HepG2 (cell line): ENCODE measurements around the gene TUT1. TPM values are rescaled to one million over a fixed set of nuclear protein-coding genes. Genes with fewer than 3 reads are reported as not detected.

Experiments used
- AHDC1 ChIP-seq: sonication (generic); formaldehyde crosslinking; IDR thresholded peaks from 2 replicates; pipeline ENCODE4 v1.5.1; 2020; ENCODE audit warnings: mild to moderate bottlenecking, missing genetic modification reagents, borderline replicate concordance
- ETV6 ChIP-seq: sonication (generic); formaldehyde crosslinking; conservative IDR thresholded peaks from 2 replicates; pipeline ENCODE4 v1.4.0; 2020; ENCODE audit warnings: missing genetic modification reagents
- JUN ChIP-seq: sonication (generic); formaldehyde crosslinking; IDR thresholded peaks from 2 replicates; pipeline ENCODE4 v1.4.0; 2020; ENCODE audit warnings: mild to moderate bottlenecking, missing genetic modification reagents
- NFE2 ChIP-seq: sonication (generic); formaldehyde crosslinking; IDR thresholded peaks from 2 replicates; pipeline ENCODE4 v1.4.0; 2020; ENCODE audit warnings: missing genetic modification reagents
- NFKB2 ChIP-seq: sonication (generic); formaldehyde crosslinking; IDR thresholded peaks from 2 replicates; pipeline ENCODE4 v1.4.0; 2020; ENCODE audit warnings: missing genetic modification reagents, borderline replicate concordance
- SMAD3 ChIP-seq: sonication (generic); formaldehyde crosslinking; IDR thresholded peaks from 2 replicates; pipeline ENCODE4 v1.4.0; 2020; ENCODE audit warnings: missing genetic modification reagents
- THAP9 ChIP-seq: sonication (generic); formaldehyde crosslinking; IDR thresholded peaks from 2 replicates; pipeline ENCODE4; 2020; ENCODE audit warnings: missing genetic modification reagents, mild to moderate bottlenecking, borderline replicate concordance
- ZBTB46 ChIP-seq: sonication (generic); formaldehyde crosslinking; IDR thresholded peaks from 2 replicates; pipeline ENCODE4 v1.4.0; 2020; ENCODE audit warnings: mild to moderate bottlenecking, missing genetic modification reagents, borderline replicate concordance
- ZBTB7A ChIP-seq: sonication (generic); formaldehyde crosslinking; IDR thresholded peaks from 2 replicates; pipeline ENCODE4 v1.8.0; 2022; ENCODE audit warnings: mild to moderate bottlenecking, missing genetic modification reagents
- ZNF609 ChIP-seq: sonication (generic); formaldehyde crosslinking; IDR thresholded peaks from 2 replicates; pipeline ENCODE4 v1.4.0; 2020; ENCODE audit warnings: mild to moderate bottlenecking, missing genetic modification reagents, borderline replicate concordance
- ZNF850 ChIP-seq: sonication (generic); formaldehyde crosslinking; conservative IDR thresholded peaks from 2 replicates; pipeline ENCODE4 v1.9.0; 2021; ENCODE audit warnings: mild to moderate bottlenecking, missing genetic modification reagents
- ZSCAN25 ChIP-seq: sonication (generic); formaldehyde crosslinking; IDR thresholded peaks from 2 replicates; pipeline ENCODE4 v1.8.0; 2022; ENCODE audit warnings: mild to moderate bottlenecking, missing genetic modification reagents
- polyA plus RNA-seq, 8 experiments: library from polyadenylated mRNA; depleted of rRNA in 3 of 8; stranded (reverse) in 7 of 8; unstranded in 1 of 8; fragments of >200 nt; fragmentation: Illumina TruSeq in 4 of 8; extraction: Trizol in 4 of 8; gene quantifications; 2 replicates each; pipeline versions ENCODE4 v1.2.1 to v1.2.3, GENCODE V29; 2011 to 2016; ENCODE audit warnings: low read depth in 4 of 8, missing spikeins in 1 of 8, mixed read lengths in 1 of 8; ENCODE audit not compliant: insufficient read depth in 1 of 8
- total RNA-seq, 5 experiments: library from RNA; depleted of rRNA; stranded (reverse); fragments of >200 nt; fragmentation: Illumina TruSeq; extraction: Trizol; gene quantifications; 2 replicates each; pipeline ENCODE4 v1.2.3, GENCODE V29; 2016; ENCODE audit warnings: low read depth in 1 of 5

Gene TUT1
- total and polyA plus RNA-seq, 2 of the 13 experiments (the other 11 are each of a cell fraction or from before 2014, with no cell fraction given), result 9.7 to 14.3 TPM

GRCh38 chr11:62545437-62546243 is 45.7 kb downstream of the TUT1 start (continued):
- no peak for TF ChIP-seq AHDC1 (CRISPR knock-in tag)
- 0 out of 2 replicates have a peak, but pooled peaks have one; percentile 59 for TF ChIP-seq ZBTB46 (CRISPR knock-in tag)
- no peak for TF ChIP-seq JUN (CRISPR knock-in tag)
- peak; percentile 74; the same call in 1 of the 2 replicates for TF ChIP-seq ZSCAN25 (CRISPR knock-in tag)
- TF ChIP-seq NFKB2 (CRISPR knock-in tag), result 0 out of 2 replicates have a peak, but pooled peaks have one; percentile 60
- no peak; the same call in 1 of the 2 replicates for TF ChIP-seq ZNF850
- TF ChIP-seq ZBTB7A (CRISPR knock-in tag), result peak; percentile 37; the same call in 1 of the 2 replicates
- no peak for TF ChIP-seq SMAD3 (CRISPR knock-in tag)
- no peak for TF ChIP-seq ETV6 (CRISPR knock-in tag)
- TF ChIP-seq NFE2, result no peak
- peak; percentile 37; the same call in 1 of the 2 replicates for TF ChIP-seq THAP9
- TF ChIP-seq ZNF609 (CRISPR knock-in tag), result peak; percentile 35; the same call in 1 of the 2 replicates
